Activated effector memory CD4-positive, alpha-beta T cell treated with anti-CD3 and anti-CD28 coated beads, Interleukin-2, amount 50 U/mL, for 16 hours (primary cell): ENCODE results near the gene TMTC4.
"Not testable (repeated sequence)": the region's sequence is repeated elsewhere in the genome, so short reads cannot be mapped to it uniquely, and the experiment has no call there.

ENCODE experiments used
- DNase-seq: peaks from one replicate; pipeline ENCODE4 v3.0.0-alpha.2; 2020

Gene TMTC4

GRCh38 chr13:100619940-100620339 is 54.7 kb downstream of the TMTC4 start:
- no peak for DNase-seq

GRCh38 chr13:100618897-100619296 is 55.7 kb downstream of the TMTC4 start:
- DNase-seq, result not testable (repeated sequence)

- DNase-seq, result no peak
Observed at GRCh38 chr13:100613031-100613430, 61.6 kb downstream of the TMTC4 start.

GRCh38 chr13:100611678-100612492 is 62.7 kb downstream of the TMTC4 start:
- no peak for DNase-seq

GRCh38 chr13:100610391-100611347 is 63.9 kb downstream of the TMTC4 start:
- no peak for DNase-seq

GRCh38 chr13:100608906-100609305 is 65.7 kb downstream of the TMTC4 start:
- peak; percentile 67 for DNase-seq

GRCh38 chr13:100608489-100608888 is 66.1 kb downstream of the TMTC4 start:
- DNase-seq, result no peak

GRCh38 chr13:100604918-100605710 is 69.5 kb downstream of the TMTC4 start:
- DNase-seq, result no peak

GRCh38 chr13:100602493-100603111 is 72.0 kb downstream of the TMTC4 start:
- no peak for DNase-seq

GRCh38 chr13:100601716-100602115 is 72.9 kb downstream of the TMTC4 start:
- no peak for DNase-seq

GRCh38 chr13:100600915-100601314 is 73.7 kb downstream of the TMTC4 start:
- DNase-seq, result no peak

- no peak for DNase-seq
Observed at GRCh38 chr13:100600461-100600860, 74.1 kb downstream of the TMTC4 start.

- no peak for DNase-seq
Observed at GRCh38 chr13:100597253-100597652, 77.3 kb downstream of the TMTC4 start.

GRCh38 chr13:100596516-100596915 is 78.1 kb downstream of the TMTC4 start:
- DNase-seq, result no peak

- DNase-seq, result no peak
Observed at GRCh38 chr13:100594731-100595130, 79.9 kb downstream of the TMTC4 start.

GRCh38 chr13:100594255-100594654 is 80.3 kb downstream of the TMTC4 start:
- no peak for DNase-seq

- no peak for DNase-seq
Observed at GRCh38 chr13:100589178-100589725, 85.3 kb downstream of the TMTC4 start.

GRCh38 chr13:100588331-100589177 is 86.0 kb downstream of the TMTC4 start, which contains the start of gene GGACT:
GGACT (minus strand) TSS chr13:100588789; CDS start chr13:100532591, 56,198 bp downstream.
- peak; percentile 94 for DNase-seq

- no peak for DNase-seq
Observed at GRCh38 chr13:100584896-100585295, 89.7 kb downstream of the TMTC4 start.

GRCh38 chr13:100581504-100581903 is 93.1 kb downstream of the TMTC4 start:
- DNase-seq, result no peak

GRCh38 chr13:100581030-100581429 is 93.6 kb downstream of the TMTC4 start:
- no peak for DNase-seq
